ENCODE measurements around the gene ANAPC5.
"Not testable (repeated sequence)": the region's sequence is repeated elsewhere in the genome, so short reads cannot be mapped to it uniquely, and the experiment has no call there.

Gene ANAPC5

DNA sequence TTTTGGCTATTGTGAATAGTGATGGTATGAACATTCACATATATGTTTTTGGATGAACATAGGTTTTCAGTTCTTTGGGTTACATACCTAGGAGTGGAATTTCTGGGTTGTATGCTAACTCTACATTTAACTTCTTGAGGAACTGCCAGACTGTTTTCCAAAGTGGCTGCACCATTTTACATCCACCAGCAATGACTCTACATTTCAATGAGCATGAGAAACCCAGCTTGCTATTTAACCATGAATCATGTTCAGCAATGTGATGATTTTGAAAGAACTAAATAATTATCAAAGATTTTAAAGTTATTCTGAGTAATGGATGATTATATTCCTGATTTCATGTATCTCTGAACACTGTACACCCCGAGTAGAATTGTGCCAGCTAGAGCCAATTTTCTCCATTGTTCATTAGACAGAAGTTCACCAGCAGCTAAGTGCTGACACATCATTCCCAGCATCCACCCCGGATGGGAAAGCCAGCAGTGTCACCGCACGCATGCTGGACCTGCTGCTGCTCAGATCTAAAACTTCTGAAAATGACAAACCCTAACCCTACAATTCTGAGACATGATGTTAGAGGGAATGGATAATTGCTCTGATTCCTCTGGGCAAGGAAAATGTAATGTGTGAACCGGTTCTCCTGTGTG, 13.3 kb upstream of the ANAPC5 start:
- FAIRE-seq = no peak

DNA sequence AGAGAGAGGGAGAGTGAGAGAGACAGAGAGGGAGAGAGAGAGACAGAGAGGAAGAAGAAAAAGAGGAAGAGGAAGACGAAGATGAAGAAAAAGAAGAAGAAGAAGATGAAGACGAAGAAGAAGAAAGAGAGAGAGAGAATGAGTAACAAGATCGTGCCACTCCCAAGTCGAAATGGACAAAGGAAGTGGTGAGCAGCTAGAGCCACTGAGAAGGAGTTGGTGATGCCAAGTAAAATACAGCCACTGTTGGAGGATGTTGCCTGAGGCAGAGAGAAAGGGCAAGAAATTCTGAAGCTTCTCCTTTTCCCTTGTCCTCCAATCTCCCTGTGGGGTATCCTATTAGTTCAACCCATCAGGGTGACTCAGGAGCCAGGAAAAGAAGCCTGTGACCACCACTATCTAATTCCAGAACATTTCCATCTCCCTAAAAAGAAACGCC, 12.5 kb upstream of the ANAPC5 start:
- FAIRE-seq = no peak

DNA sequence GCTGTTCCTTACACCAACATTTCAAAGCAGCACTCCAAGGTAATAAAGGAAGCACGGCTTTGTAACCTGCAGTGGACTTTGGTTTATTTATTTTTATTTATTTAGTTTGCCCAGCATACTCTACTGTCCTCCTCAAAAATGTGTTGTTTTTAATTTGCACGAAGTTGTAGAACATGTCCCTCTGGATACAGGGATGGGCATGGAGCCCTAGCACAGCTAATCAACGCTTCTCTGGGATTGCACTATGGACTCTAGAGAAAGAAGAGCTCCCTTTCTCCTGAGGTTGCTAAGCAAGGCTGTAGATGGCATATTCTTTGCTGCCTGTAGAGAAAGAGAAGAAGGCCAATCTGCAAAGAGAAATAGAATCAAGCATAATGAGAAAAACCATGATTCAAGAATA, 5.9 kb upstream of the ANAPC5 start:
- FAIRE-seq = no peak

DNA sequence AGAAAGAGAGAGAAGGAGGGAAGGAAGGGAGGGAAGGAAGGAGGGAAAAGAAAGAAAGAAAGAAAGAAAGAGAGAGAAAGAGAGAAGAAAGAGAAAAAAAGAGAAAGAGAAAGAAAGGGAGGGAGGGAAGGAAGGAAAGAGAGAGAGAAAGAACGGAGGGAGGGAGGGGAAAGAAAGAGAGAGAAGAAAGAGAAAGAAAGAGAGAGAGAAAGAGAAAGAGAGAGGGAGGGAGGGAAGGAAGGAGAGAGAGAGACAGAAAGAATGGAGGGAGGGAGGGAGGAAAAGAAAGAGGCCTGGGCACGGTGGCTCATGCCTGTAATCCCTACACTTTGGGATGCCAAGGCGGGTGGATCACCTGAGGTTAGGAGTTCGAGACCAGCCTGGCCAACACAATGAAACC, 5.1 kb upstream of the ANAPC5 start:
- no peak for FAIRE-seq

DNA sequence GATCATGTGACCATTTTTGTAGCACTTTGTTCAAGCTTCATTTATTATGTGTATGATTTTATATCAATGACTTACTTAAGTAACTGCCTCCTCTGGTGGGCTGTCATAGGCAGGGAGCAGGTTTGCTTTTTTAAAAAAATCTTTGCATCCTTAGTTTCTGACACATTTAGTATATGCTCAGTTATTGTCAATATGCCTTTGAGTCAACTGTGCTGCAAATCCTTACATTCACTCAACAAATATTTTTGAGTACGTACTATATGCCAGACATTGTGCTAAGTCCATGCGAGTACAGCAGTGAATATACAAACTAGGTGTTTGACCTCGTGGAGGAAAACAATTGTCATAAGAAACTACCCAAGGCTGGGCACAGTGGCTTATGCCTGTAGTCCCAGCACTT, 4.4 kb upstream of the ANAPC5 start:
- FAIRE-seq = no peak

DNA sequence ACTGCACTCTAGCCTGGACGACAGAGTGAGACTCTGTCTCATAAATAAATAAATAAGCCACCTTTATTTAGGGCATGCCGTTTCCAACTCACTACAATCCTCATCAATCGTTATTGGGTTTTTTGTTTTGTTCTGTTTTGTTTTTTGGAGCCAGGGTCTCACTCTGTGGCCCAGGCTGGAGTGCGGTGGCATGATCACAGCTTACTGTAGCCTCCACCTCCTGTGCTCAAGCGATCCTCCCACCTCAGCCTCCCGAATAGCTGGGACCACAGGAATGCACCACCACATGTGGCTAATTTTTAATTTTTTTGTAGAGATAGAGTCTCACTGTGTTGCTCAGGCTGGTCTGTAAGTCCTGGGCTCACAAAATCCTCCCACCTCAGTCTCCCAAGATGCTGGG, 3.6 kb upstream of the ANAPC5 start:
- FAIRE-seq = no peak

DNA sequence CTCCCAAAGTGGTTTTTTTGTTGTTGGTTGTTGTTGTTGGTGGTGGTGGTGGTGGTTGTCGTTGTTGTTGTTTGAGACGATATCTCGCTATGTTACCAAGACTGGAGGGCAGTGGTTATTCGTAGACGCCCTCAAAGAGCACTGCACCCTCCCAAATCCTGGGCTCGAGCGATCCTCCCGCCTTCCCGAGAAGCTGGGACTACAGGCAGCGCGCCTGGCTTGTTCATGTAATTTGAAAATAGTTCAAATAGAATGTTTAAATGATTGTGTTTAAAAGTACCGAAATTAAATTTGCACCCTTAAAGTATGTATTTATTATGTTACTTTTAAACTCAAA, 439 bp upstream of the ANAPC5 start:
- no peak for FAIRE-seq

DNA sequence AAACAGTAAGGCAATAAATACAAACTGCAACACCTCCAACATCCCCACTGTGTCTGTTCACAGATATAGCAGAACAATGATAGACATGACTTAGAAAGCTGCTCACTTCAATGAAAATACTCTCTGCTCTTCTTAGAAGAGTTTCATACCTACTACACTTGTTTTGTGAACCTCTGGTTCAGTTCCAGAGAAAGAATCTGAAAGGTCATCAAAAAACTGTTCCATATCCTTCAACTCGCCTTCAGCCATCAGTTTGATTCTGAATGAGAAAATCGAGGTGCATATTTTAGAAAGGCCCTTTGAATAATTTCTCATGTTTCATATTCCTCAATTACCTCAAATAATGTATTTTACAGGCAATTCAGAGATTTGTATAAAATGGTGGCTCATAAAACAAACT, 5.5 kb downstream of the ANAPC5 start:
- no peak for FAIRE-seq

DNA sequence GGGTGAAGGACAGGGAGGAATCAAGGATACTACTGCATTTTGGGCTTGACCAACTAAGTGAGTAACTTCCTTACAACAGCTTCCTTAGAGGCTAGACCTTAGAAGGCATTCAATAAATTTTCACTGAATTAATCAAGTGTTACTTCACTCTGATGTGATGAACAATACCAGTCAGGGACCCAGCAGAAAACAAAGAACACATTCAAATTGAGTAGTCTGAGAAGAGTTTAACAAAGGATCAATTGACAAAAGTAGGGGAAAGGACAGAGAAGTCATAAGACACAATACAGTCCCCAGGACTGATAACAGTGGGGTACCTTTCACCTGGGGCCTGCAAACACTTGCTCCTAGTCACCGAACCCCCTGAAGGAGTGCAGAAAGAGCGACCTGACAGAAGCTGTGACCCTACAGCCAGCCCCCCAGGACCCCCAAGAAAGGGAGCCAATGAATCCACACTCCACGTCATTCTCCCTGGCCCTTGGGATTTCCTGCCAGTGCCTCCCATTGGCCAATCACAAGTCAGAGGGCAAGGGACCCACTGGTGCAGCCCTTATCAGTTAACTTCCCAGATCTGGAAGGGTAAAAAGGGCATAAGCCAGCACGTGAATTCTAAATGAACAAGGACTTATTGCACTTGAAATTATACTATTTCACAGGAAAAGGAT, 6.9 kb downstream of the ANAPC5 start:
- FAIRE-seq = no peak

DNA sequence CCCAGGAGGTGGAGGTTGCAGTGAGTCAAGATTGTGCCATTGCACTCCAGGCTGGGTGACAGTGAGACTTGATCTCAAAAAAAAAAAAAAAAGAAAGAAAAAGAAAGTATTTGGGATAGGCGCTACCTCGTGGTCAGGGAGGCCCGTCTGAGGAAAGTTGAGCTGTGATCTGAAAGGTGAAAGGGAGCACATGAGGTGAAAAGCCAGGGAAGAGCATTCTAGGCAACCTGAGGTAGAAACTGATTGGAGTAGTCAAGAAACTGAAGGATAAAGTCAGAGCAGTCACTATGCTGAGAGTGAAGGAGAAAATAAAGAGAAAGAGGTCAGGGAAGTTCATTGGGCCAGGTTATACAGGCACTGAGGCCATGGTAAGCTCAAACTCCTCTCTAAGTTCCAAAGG, 7.7 kb downstream of the ANAPC5 start:
- no peak for FAIRE-seq

DNA sequence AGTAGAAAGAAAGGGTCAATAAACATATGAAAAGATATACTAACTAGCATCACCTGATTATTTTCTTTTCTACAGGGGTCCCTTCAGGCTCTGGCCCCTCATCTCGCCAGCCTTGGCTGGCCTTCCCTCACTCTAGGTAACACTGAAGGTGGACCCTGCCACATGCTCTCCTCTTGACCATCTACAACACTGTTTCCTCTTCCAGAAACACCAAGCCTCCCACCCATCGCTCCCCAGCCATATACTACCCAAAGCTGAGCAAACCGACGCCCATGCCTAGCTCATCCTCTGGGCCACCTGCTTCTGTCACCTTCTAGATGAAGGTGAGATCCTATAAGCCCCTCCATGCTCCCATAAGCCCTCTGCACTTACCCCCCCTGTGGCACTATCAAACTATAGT, 14.8 kb downstream of the ANAPC5 start:
- no peak for FAIRE-seq

DNA sequence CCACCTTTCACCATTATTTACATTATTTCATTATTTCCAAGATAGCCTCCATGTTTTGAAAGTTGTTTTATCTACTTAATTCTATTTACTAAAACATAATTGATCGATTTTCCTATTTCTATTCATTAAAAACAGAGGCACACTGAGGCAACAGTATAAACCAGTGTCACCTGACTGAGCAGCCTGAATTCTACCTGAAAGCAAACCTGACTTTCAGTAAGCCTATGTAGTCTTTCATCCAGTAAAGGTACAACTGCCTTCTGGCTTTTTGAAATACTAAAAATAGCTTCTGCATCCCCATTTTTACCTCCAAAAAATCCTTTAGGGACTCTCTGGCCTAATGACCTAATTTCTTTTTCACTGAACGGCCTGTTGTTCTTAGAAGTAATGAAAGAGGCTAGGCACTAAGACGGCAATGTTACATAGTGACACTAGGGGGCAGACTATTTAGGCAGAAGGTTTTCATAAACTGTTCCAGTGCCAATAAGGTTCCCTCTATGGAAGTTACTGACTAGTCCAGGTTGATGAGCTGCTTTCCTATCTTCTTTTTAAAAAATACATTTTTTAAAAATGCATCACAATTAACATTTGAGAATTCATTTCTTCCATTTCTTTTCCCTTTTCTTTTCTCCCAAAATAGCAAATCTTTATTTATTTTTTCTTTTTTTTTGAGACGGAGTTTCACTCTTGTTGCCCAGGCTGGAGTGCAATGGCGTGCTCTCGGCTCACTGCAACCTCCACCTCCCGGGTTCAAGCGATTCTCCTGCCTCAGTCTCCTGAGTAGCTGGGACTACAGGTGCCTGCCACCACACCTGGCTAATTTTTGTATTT, 17.5 kb downstream of the ANAPC5 start:
- FAIRE-seq = peak; percentile 95

DNA sequence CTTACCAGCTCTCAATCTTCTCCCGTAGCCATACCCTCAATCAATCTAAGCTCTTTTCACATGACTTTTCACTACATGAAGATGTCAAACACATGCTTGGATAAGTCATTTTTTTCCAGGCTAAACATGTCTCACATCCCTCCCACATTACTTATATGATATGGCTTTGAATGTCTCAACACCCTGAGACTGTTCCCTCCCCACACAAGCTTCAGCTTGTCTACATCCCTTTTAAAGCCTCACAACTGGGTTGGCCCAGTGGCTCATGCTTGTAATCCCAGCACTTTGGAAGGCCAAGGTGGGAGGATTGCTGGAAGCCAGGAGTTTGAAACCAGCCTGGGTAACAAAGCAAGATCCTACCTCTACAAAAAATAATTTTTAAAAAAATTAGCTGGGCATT, 18.5 kb downstream of the ANAPC5 start:
- FAIRE-seq = no peak

DNA sequence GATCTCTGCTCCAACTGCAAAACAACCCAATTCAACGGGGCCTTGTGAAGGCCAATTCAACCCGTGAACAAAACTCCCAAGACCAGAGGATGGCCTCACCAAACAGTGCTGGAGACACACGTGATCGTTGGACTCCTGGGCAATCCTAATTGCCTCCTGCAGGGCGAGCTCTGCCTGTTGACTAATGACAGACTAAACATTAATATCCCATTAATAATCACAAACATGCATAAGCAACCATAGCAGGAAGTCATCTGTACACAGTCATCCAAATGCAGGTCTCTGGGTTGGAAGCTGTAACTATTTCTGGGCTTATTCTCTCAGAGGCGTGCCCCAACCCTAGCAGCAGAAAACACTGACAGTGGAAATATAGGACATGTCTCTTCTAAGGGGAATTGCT, 21.0 kb downstream of the ANAPC5 start:
- no peak for FAIRE-seq

DNA sequence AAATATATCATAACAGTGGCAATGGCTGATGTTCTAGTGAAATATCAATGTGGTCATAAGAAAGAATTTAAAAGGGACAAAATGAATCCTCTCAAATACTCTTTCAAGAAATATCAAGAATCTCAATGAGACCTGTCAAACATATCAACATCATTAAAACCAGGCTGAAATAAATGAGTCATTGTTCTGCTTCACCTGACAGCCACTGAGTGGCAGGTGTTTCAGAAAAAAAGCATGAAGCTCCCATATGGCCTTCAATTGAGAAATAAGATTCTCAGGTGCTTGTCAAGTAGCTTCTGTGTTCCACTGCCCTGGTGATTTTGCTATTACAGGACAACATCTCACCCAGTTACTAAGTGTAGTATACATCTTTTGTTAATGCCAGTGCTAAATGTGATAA, 21.5 kb downstream of the ANAPC5 start:
- FAIRE-seq = no peak

DNA sequence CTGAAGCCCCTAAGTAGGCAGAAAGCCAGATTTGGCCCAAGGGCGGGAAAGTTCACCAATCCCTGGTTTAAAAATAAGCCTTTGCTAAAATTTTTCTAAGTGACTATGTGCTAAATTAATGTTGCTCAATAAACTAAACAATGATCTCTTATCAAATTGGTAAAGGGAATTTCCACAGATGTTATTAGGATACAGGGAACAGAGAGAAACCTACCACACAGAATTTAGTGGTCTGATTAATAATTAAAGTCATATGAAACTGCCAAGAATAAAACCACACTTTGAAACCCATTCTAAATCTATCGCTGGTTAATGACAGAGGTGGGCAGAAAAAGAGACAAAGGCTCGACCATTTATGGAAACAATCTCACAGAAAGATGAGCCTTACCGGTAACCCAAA, 22.0 kb downstream of the ANAPC5 start:
- no peak for FAIRE-seq

DNA sequence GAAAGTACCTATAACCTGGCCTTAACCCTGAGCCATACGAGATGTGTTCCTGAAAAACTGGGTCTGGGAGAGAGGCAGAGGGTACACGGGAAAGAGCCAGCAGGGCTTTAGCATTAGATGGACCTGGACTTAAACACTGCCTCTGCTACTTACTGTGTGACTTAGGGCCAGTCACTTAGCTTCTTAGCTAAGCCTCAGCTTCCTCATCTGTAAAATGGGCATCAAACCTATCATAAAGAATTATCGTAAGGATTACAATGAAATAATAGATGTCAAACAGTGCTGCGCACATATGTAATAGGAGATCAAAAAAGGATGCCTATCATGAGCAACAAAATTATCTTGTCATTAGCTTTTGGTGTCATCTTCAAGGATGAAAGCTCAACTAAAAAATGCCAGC, 23.6 kb downstream of the ANAPC5 start:
- no peak for FAIRE-seq

DNA sequence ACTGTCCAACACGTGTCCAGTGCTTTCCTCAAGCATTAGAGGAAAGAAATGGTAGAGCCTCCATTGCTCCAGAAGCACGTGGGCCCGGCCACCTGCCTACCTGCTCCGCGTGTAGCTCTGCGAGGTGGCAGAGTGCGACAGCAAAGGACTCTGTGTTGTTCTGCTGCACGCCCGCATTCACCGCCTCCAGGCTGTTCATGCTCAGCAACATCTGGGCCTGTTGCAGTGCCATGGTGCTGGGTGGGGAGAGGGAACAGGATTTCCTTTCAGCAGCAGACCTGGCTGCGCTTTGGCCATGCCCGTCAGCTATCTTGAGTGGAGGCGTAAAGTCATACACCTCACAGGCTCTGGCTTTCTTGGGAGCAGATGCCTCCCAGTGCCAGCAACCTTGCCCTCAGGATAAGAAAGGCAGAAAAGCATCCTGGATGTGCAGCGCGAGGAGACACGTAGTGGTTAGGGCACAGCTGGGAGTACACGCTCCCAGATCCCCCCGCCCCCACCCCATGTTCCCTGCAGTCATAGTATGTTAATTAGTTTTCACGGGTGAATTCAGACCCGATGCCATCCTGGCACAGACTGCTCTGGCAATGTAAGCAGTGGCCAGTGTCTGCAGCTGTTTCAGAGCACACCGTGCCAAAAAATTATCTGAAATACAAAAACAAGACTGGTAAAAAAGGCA, 25.1 kb downstream of the ANAPC5 start:
- FAIRE-seq = no peak

DNA sequence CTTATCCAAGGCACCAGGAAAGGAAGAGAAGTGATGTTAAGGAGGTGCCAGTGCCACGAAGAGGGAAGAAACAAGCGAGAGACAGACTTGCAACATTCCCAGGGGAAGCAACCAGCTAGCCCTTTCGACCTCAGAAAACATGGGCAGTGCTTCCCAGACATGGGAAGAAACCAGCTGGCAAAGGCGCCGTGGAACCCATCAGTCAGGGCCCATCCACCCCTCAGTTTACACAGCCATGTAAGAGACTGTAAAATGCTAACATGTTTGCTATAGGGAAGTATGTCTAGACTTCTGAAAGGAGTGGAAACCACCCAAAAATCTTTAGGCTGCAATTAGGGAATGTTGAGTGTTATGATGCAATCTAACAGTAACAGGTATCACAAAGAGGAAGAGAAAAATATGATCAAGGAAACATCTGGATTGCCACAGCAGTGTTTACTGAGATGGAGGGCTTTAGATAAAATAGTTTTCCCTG, 26.3 kb downstream of the ANAPC5 start:
- FAIRE-seq = no peak

DNA sequence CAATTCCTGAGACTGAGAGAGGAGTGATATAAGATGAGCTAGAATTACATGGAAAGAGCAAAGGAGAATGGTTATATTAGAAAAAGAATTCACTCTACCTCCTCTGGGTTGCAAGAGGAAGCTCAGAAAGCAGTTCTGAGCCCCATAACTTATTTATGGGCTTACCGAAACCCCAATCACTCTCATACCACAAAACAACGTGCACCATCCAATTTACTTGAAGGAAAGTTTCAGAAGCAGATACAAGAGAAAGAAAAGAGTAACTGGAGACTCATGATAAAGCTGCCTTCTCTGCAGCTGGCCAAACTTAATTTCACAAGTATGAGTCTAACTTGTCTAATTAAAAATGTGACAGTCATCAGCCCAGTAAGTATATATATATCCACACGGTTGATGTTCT, 28.3 kb downstream of the ANAPC5 start:
- no peak for FAIRE-seq

DNA sequence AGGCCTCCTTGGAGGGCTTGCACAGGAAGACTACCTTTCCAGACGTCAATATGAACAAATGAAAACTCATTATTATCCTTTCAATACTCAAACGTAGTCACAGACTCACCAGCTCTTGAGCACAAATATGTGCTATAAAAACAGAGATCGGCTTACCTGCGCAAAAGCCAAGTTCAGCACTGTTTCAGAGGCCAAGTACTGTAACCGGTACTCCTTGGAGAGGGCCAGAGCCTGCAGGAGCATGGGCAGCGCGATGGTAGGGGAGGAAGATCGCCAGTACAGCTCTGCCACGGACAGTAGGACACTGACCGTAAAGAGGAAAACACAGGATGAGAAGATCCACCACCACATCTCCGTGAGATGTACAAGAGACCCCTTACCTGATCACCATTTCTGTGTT, 34.1 kb downstream of the ANAPC5 start:
- no peak for FAIRE-seq

DNA sequence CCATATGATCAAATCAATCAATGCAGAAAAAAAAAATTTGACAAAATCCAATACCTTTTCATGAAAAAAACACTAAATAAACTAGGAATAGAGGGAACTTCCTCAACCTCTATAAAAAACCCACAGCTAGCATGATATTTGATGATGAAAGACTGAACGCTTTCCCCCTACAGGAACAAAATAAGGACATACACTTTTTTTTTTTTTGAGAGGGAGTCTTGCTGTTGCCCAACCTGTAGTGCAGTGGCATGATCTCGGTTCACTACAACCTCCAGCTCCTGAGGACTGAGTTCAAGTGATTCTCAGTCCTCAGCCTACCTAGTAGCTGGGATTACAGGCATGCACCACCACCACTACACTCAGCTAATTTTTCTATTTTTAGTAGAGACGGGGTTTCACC, 37.8 kb downstream of the ANAPC5 start:
- FAIRE-seq = no peak

DNA sequence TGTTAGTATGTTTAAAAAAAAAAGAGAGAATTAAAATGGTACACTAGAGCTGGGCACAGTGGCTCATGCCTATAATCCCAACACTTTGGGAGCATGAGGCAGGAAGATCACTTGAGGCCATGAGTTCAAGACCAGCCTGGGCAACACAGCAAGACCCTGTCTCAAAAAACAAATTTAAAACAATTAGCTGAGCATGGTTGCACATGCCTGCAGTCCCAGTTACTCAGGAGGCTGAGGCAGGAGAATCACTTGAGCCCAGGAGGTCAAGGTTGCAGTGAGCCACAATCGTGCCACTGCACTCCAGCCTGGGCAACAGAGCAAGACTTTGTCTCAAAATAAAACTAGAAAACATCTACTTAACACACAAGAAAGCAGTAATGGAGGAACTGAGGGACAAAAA, 42.0 kb downstream of the ANAPC5 start:
- FAIRE-seq = not testable (repeated sequence)

DNA sequence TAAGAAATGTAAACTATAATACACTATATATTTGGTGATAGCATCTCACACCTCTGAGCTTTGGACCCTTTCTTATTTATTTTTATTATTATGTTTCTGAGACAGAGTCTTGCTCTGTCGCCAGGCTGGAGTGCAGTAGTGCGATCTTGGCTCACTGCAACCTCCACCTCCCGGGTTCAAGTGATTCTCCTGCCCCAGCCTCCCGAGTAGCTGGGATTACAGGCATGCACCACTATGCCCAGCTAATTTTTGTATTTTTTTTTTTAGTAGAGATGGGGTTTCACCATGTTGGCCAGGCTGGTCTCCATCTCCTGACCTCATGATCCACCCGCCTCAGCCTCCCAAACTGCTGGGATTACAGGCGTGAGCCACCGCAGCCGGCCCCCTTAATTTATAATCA, 44.8 kb downstream of the ANAPC5 start:
- not testable (repeated sequence) for FAIRE-seq

Measured in A204.1 (cell line).